K562 (cell line): Measurements from ENCODE around the gene PRRC2A. TPM values are rescaled to one million over a fixed set of nuclear protein-coding genes. Genes with fewer than 3 reads are reported as not detected.

Experiments
- BRD9 ChIP-seq: fragments of 450-650 bp; IDR thresholded peaks from 2 replicates; pipeline ENCODE4 v1.6.1; 2018; ENCODE audit warnings: low read depth; ENCODE audit not compliant: partially characterized antibody
- CBX3 ChIP-seq, 2 experiments: IDR thresholded peaks; 1 replicate in 1 of 2; 2 replicates in 1 of 2; pipeline ENCODE4 v1.6.1; 2012; ENCODE audit warnings: inconsistent platforms in 2 of 2, low read length in 2 of 2, borderline replicate concordance in 1 of 2, control low read depth in 1 of 2
- CBX8 ChIP-seq: fragments of 200-600 bp; sonication (generic); IDR thresholded peaks from 2 replicates; pipeline ENCODE4 v1.6.1; 2012; ENCODE audit warnings: borderline replicate concordance, mixed run types, low read depth, mild to moderate bottlenecking, moderate library complexity, mixed read lengths, low read length, control low read depth, inconsistent platforms; ENCODE audit not compliant: poor library complexity, severe bottlenecking; ENCODE audit errors: extremely low read depth
- CREBBP ChIP-seq: IDR thresholded peaks from one replicate; pipeline ENCODE4 v1.6.1; 2012; ENCODE audit warnings: low read depth, mild to moderate bottlenecking, control low read depth, inconsistent platforms, low read length
- DDX20 ChIP-seq: fragments of 450-650 bp; IDR thresholded peaks from 2 replicates; pipeline ENCODE4 v1.6.1; 2016; ENCODE audit warnings: missing genetic modification characterization, low read depth, mild to moderate bottlenecking, missing compliant biosample characterization, moderate library complexity
- HMG20A ChIP-seq: fragments of 450-650 bp; formaldehyde crosslinking; conservative IDR thresholded peaks from 2 replicates; pipeline ENCODE4 v1.4.0; 2020; ENCODE audit warnings: mild to moderate bottlenecking, mixed read lengths
- HNRNPH1 ChIP-seq: fragments of 200-400 bp; formaldehyde crosslinking; optimal IDR thresholded peaks from 2 replicates; pipeline ENCODE3; 2017; ENCODE audit warnings: low read depth, mild to moderate bottlenecking, low read length, moderate library complexity
- MXI1 ChIP-seq: IDR thresholded peaks from 2 replicates; pipeline ENCODE4 v1.6.1; 2011; ENCODE audit warnings: low read depth, mild to moderate bottlenecking, improper control_type of control experiment, low read length
- NCOA6 ChIP-seq: fragments of 450-650 bp; IDR thresholded peaks from 2 replicates; pipeline ENCODE4 v1.6.1; 2017; ENCODE audit warnings: mild to moderate bottlenecking
- NFIX ChIP-seq: fragments of 250-450 bp; sonication (Bioruptor Pico); IDR thresholded peaks from 2 replicates; pipeline ENCODE4 v1.4.0; 2020; ENCODE audit warnings: low read depth, mild to moderate bottlenecking, moderate library complexity
- SMARCC2 ChIP-seq: fragments of 450-650 bp; IDR thresholded peaks from 2 replicates; pipeline ENCODE4 v1.6.1; 2017; ENCODE audit warnings: antibody characterized with exemption, moderate library complexity, mild to moderate bottlenecking, low read depth
- SRSF3 ChIP-seq: fragments of 200-400 bp; formaldehyde crosslinking; IDR thresholded peaks from 2 replicates; pipeline ENCODE4 v1.6.1; 2016; ENCODE audit warnings: mild to moderate bottlenecking, low read length, moderate library complexity; ENCODE audit not compliant: insufficient read depth
- TEAD1 ChIP-seq, 2 experiments: fragments of 450-650 bp in 1 of 2; sonication (generic) in 1 of 2; formaldehyde crosslinking; IDR thresholded peaks; 2 replicates each; pipeline versions ENCODE4 v1.4.0 to v1.8.0; 2020 to 2022; ENCODE audit warnings: mild to moderate bottlenecking in 2 of 2, missing genetic modification reagents in 1 of 2
- TOE1 ChIP-seq, 2 experiments: fragments of 450-650 bp in 1 of 2; sonication (generic) in 1 of 2; formaldehyde crosslinking in 1 of 2; IDR thresholded peaks; 2 replicates each; pipeline versions ENCODE4 v1.7.1 to v1.8.0; 2016 to 2022; ENCODE audit warnings: borderline replicate concordance in 2 of 2, mild to moderate bottlenecking in 2 of 2, antibody characterized with exemption in 1 of 2, inconsistent platforms in 1 of 2, low read depth in 1 of 2, missing genetic modification reagents in 1 of 2, moderate library complexity in 1 of 2
- ZBTB8A ChIP-seq: fragments of 450-650 bp; IDR thresholded peaks from 2 replicates; pipeline ENCODE4 v1.6.1; 2018; ENCODE audit warnings: mild to moderate bottlenecking, moderate library complexity; ENCODE audit not compliant: partially characterized antibody
- ZKSCAN8 ChIP-seq: fragments of 200-800 bp; sonication (Bioruptor generic); IDR thresholded peaks from 2 replicates; pipeline ENCODE4 v1.6.1; 2016; ENCODE audit warnings: missing genetic modification characterization, missing compliant biosample characterization
- polyA plus RNA-seq, 8 experiments: library from polyadenylated mRNA; depleted of rRNA in 4 of 8; stranded (reverse) in 5 of 8; unstranded in 3 of 8; fragments of >200 nt; fragmentation: Nextera tagmentation in 2 of 8; fragmentation: Illumina TruSeq in 1 of 8; extraction: Ambion mirVana in 2 of 8; extraction: Trizol in 1 of 8; gene quantifications; 2 replicates each; pipeline versions ENCODE4 v1.2.1 to v1.2.3, GENCODE V29; 2011 to 2014; ENCODE audit warnings: inconsistent platforms in 1 of 8, missing spikeins in 1 of 8
- total RNA-seq, 7 experiments: library from RNA; depleted of rRNA in 6 of 7; stranded (reverse); fragments of >200 nt in 6 of 7; fragmentation: Illumina TruSeq in 2 of 7; extraction: Trizol in 2 of 7; gene quantifications; 2 replicates each; pipeline versions ENCODE4 v1.2.1 to v1.2.3, GENCODE V29; 2011 to 2021; ENCODE audit warnings: low replicate concordance in 1 of 7
- TF ChIP-seq, protein P1 (sequence below): fragments of 450-650 bp; IDR thresholded peaks from 2 replicates; pipeline ENCODE4 v1.6.1; 2018; ENCODE audit warnings: mild to moderate bottlenecking, low read depth; ENCODE audit not compliant: partially characterized antibody
- TF ChIP-seq, protein P2 (sequence below): fragments of 250-450 bp; sonication (Bioruptor Pico); IDR thresholded peaks from 2 replicates; pipeline ENCODE4 v1.8.0; 2021; ENCODE audit warnings: moderate library complexity, mild to moderate bottlenecking, inconsistent platforms
- TF ChIP-seq, protein P3 (sequence below): fragments of 250-450 bp; sonication (Bioruptor Pico); IDR thresholded peaks from 2 replicates; pipeline ENCODE4 v1.4.0; 2020; ENCODE audit warnings: mild to moderate bottlenecking, moderate library complexity
- TF ChIP-seq, protein P4 (sequence below): conservative IDR thresholded peaks from 2 replicates; pipeline ENCODE4 v1.6.1; 2011; ENCODE audit warnings: low read depth, mild to moderate bottlenecking, low read length; ENCODE audit not compliant: control insufficient read depth
- TF ChIP-seq, protein P5 (sequence below): fragments of 250-450 bp; sonication (Bioruptor Pico); IDR thresholded peaks from 2 replicates; pipeline ENCODE4 v1.9.0; 2021; ENCODE audit warnings: mild to moderate bottlenecking

PRRC2A gene
- total and polyA plus RNA-seq, 9 of the 15 experiments (the other 6 are each of a cell fraction or from before 2014, with no cell fraction given) = 1.0 to 332 (median 63.0) TPM

DNA sequence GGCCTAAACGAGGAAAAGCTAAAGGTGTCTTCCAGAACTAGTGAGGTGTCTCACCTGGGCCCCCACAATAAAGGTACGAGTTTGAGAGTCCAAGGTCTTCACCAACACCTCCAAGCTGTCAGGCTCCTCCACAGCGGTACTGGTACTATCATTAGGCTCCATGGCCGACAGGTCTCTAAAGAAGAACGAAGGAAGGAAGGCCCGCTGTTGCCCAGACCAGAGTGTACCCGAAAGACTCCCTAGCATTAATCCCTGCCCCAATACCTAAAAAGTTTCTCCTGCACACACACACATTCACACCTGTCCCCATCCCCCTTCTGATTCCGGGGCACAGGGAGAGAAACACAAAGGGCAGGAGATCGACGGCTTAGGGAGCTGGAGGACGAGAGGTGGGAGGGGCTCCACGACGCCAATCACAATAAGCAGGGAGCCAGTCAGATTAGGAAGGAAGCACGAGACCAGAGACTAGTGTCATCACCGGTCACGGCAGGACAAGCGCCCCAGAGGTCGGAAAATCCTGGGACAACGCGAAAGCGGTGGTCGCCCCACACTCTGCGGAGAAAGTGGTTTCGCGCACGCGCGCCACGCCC is 31.2 kb downstream of the PRRC2A start (continued):
- TF ChIP-seq CBX3 (IDR thresholded peaks at IDR 0.05; ENCODE audit: borderline replicate concordance in 1 of 2, low read length in 2 of 2) (no peak), NCOA6 (no peak), SMARCC2 (no peak), CBX8 (no peak), DDX20 (tag) (no peak), TOE1 (IDR thresholded peaks at IDR 0.05; ENCODE audit: borderline replicate concordance) (no peak), TOE1 (CRISPR knock-in tag; IDR thresholded peaks at IDR 0.05; ENCODE audit: borderline replicate concordance, low read depth) (peak; percentile 81; the same call in 1 of the 2 replicates), MXI1 (peak; percentile 84), BRD9 (no peak), TEAD1 (CRISPR knock-in tag; IDR thresholded peaks at IDR 0.05) (0 out of 4 replicates have a peak, but pooled peaks of 1 of the 2 experiments have one; percentile 6), ZBTB8A (no peak), HMG20A (CRISPR knock-in tag) (no peak), HNRNPH1 (no peak), ZKSCAN8 (CRISPR knock-in tag) (no peak), NFIX (CRISPR knock-in tag) (no peak), SRSF3 (no peak), CREBBP (no peak)
- TF ChIP-seq, protein P1, sequence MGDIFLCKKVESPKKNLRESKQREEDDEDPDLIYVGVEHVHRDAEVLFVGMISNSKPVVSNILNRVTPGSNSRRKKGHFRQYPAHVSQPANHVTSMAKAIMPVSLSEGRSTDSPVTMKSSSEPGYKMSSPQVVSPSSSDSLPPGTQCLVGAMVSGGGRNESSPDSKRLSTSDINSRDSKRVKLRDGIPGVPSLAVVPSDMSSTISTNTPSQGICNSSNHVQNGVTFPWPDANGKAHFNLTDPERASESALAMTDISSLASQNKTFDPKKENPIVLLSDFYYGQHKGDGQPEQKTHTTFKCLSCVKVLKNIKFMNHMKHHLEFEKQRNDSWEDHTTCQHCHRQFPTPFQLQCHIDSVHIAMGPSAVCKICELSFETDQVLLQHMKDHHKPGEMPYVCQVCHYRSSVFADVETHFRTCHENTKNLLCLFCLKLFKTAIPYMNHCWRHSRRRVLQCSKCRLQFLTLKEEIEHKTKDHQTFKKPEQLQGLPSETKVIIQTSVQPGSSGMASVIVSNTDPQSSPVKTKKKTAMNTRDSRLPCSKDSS = no peak
- TF ChIP-seq, protein P2, sequence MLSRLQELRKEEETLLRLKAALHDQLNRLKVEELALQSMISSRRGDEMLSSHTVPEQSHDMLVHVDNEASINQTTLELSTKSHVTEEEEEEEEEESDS (CRISPR knock-in tag) = no peak
- TF ChIP-seq, protein P3, sequence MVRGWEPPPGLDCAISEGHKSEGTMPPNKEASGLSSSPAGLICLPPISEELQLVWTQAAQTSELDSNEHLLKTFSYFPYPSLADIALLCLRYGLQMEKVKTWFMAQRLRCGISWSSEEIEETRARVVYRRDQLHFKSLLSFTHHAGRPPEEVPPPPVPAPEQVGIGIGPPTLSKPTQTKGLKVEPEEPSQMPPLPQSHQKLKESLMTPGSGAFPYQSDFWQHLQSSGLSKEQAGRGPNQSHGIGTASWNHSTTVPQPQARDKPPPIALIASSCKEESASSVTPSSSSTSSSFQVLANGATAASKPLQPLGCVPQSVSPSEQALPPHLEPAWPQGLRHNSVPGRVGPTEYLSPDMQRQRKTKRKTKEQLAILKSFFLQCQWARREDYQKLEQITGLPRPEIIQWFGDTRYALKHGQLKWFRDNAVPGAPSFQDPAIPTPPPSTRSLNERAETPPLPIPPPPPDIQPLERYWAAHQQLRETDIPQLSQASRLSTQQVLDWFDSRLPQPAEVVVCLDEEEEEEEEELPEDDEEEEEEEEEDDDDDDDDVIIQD (CRISPR knock-in tag) = no peak
- TF ChIP-seq, protein P4, sequence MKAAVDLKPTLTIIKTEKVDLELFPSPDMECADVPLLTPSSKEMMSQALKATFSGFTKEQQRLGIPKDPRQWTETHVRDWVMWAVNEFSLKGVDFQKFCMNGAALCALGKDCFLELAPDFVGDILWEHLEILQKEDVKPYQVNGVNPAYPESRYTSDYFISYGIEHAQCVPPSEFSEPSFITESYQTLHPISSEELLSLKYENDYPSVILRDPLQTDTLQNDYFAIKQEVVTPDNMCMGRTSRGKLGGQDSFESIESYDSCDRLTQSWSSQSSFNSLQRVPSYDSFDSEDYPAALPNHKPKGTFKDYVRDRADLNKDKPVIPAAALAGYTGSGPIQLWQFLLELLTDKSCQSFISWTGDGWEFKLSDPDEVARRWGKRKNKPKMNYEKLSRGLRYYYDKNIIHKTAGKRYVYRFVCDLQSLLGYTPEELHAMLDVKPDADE = peak; percentile 83; the same call in 1 of the 2 replicates
- TF ChIP-seq, protein P5, sequence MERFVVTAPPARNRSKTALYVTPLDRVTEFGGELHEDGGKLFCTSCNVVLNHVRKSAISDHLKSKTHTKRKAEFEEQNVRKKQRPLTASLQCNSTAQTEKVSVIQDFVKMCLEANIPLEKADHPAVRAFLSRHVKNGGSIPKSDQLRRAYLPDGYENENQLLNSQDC = no peak
